Ovary (tissue), 3 donors: ENCODE measurements around the gene IQGAP2.

Experiments used
- POLR2A ChIP-seq: fragments of 450-650 bp; IDR thresholded peaks from one replicate; pipeline ENCODE4 v1.6.1; 2017; ENCODE audit warnings: antibody characterized with exemption, mild to moderate bottlenecking, moderate library complexity
- TF ChIP-seq, protein P1 (sequence below), 3 donors: fragments of 450-650 bp in 2 of 3; fragments of 200-600 bp in 1 of 3; IDR thresholded peaks; one replicate each; pipeline versions ENCODE4 v1.5.1 to v1.8.0; 2016 to 2022; ENCODE audit warnings: antibody characterized with exemption in 3 of 3, mild to moderate bottlenecking in 1 of 3
- donor health status: DM: no; HTN: no; CAD: no.

- TF ChIP-seq POLR2A: no peak
- TF ChIP-seq, protein P1, sequence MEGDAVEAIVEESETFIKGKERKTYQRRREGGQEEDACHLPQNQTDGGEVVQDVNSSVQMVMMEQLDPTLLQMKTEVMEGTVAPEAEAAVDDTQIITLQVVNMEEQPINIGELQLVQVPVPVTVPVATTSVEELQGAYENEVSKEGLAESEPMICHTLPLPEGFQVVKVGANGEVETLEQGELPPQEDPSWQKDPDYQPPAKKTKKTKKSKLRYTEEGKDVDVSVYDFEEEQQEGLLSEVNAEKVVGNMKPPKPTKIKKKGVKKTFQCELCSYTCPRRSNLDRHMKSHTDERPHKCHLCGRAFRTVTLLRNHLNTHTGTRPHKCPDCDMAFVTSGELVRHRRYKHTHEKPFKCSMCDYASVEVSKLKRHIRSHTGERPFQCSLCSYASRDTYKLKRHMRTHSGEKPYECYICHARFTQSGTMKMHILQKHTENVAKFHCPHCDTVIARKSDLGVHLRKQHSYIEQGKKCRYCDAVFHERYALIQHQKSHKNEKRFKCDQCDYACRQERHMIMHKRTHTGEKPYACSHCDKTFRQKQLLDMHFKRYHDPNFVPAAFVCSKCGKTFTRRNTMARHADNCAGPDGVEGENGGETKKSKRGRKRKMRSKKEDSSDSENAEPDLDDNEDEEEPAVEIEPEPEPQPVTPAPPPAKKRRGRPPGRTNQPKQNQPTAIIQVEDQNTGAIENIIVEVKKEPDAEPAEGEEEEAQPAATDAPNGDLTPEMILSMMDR (IDR thresholded peaks at IDR 0.05): no peak
These were observed 333.8 kb downstream of the IQGAP2 start for GRCh38 chr5:76736679-76737556.
